GM18951 (cell line): ENCODE results near the gene AGPAT4.

Experiments used
- POLR2A ChIP-seq: IDR thresholded peaks from 4 replicates; pipeline ENCODE4 v1.6.1; 2011; ENCODE audit warnings: mild to moderate bottlenecking; ENCODE audit not compliant: insufficient read length, insufficient read depth; ENCODE audit errors: extremely low read depth
- in situ Hi-C: fragments of 300-500 bp; cut with MboI; formaldehyde crosslinking; loops from one replicate; pipeline ENCODE4 v1.12.0; 2022; ENCODE audit warnings: low sequenced_read_pairs, mixed read lengths, inconsistent platforms; ENCODE audit not compliant: unreplicated experiment

AGPAT4 gene

DNA sequence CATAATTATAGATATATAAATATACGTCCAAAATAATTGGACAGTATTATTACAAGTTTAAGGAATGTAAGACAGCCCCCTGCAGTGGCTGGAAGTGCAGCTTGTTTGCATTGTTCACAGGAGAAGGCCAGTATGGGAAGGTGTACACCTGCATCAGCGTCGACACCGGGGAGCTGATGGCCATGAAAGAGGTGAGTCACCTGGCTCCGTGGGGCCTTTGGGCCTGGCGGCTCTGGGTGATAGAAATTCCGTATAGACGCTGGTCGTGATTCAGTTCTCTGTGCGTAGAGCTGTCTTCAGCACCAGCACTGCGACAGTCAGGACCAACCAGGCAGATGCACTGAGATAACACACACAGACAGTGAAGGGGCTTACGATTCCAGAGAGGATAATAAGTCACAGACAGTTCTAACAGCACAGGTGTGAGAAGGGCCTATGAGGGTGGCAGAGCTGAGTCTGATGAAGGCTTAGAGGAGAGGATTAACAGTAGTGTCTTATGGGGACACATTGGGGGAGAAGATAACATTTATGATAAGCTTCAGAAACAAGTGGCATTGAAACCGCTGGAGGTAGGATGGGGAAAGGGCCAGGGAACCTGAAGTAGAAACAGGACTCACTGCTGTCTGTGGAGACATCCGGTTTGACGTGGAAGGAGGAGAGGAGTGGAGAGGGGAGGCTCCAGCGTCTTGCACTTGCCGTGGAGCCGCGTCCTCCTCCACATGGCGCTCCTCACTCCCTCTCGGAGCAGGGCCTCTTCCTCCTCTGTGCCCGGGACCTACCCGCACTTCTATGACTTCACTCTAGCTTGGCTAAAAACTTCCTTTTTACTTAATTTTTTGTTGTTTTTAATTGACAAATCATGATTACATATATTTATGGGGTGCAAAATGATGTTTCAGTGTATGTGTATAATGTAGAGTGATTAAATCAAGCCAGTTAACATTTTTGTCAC, 165.8 kb downstream of the AGPAT4 start:
- TF ChIP-seq POLR2A: no peak
- in situ Hi-C loops: loop anchor here (25.0 kb wide), 1 partner anchor 371 kb away; no protein-coding TSS in a partner anchor

DNA sequence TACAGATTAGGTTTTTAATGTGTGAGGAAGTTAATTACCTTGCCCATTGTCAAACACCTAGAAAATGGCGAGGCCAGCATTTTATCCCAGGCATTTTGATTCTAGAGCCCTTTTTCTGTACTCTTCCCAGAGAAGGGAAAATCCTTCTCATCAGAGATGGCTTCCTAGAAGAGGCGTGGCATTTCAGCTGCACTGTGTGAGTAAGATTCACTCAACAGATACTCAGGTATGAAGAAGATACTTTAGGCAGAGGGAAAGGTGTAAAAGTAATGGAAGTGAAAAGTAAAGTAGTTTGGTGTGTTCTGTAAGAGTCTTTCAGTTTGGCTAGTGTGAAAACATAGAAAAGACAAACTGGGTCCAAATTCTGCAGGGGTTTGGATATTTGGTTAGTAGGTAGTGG, 168.5 kb downstream of the AGPAT4 start:
- no peak for TF ChIP-seq POLR2A
- in situ Hi-C loops: loop anchor here (25.0 kb wide), 1 partner anchor 368 kb away; no protein-coding TSS in a partner anchor

DNA sequence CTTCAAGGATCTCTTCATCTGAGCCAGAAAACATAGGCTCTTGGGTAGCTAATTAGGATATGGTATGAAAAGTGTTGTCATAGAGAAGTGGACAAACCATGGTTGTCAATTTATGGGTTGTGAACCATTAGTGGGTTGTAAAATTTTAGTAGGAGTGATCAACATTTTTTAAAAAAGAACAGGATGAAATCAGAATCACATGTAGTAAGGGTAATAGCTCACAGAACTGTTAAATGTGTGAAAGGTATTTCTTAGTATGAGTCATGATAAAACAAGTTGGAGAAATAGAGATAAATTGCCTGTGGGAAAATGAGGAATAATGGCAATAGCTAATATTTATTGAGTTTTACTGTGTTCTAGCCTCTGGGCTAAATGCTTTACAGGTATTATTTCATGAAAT, 168.9 kb downstream of the AGPAT4 start:
- no peak for TF ChIP-seq POLR2A
- in situ Hi-C loops: loop anchor here (25.0 kb wide), 1 partner anchor 368 kb away; no protein-coding TSS in a partner anchor

DNA sequence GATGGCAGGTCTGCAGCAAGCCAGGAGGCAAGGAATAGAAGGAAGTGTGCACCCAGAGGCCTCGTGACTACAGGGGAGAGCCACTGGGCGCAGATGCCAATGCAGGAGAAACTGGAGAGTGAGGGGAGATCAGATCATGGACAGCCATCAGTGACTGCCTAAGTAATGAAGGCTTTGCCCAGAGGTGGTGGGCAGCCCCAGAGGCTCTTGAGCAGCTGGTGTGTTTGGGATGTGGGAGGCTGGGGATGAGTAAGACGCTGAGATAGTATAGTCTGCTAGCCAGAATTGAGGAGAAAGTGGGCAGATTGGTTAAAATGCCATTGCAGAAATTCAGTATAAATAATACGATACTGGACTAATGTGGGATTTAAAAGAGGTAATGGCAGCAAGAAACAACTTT, 170.4 kb downstream of the AGPAT4 start:
- TF ChIP-seq POLR2A: no peak
- in situ Hi-C loops: loop anchor here (25.0 kb wide), 1 partner anchor 366 kb away; no protein-coding TSS in a partner anchor

DNA sequence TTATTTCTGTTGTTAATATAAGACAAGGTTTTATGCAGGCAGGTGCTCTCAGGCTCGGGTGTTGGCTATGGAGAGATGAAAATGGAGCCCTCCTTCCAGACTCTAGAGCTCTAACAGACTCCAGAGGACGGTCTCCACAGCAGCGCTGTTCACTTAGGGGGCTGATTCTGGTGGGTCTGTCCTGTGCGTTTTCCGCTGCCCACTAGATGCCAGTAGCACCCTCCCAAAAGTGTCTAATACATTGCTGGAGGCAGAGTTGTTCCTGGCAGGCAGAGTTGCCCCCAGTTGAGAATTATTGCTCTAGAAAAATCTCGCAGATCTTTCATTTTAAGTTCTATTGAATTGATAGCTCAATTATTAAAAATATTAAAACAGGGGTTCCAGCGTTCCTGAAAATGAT, 172.3 kb downstream of the AGPAT4 start:
- no peak for TF ChIP-seq POLR2A
- in situ Hi-C loops: loop anchor here (25.0 kb wide), 1 partner anchor 364 kb away; no protein-coding TSS in a partner anchor

DNA sequence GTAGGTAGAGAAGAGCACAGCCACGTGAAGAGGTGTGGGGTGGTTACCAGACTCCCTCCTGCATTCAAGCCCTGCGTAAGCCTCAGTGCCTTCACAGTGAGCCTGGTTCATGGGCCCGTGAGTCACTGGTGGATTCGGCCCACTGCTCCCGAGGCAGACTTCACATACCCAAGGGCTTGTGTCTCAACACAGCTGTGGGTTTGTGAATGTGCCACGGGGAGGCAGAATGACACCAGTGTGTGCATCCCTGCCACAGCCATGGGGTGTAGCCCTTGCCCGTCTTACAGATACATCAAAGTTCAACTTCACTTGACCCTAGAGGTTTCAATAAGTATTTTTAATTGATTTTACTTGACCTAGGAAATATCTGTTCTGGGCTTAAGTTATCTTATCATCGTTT, 173.8 kb downstream of the AGPAT4 start:
- TF ChIP-seq POLR2A: no peak
- in situ Hi-C loops: loop anchor here (25.0 kb wide), 1 partner anchor 363 kb away; no protein-coding TSS in a partner anchor

DNA sequence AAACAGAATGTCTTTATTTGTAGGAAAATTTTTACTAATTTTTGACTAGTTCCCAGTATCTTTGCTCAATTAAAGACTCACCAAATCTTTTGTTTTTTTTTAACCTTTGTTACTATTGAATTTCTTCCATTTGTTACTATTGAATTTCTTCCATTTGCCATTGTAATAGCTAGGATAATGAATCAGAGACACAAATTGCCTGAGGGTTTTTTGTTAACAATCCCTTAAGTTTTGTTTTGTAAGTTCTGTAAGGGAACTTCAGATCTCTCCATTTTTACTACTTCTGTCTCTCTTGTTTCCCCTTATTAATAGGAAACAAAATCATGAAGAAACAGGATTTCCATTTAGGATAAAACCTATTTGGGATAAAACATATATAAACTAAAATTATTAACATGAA, 177.9 kb downstream of the AGPAT4 start:
- in situ Hi-C loops: no loop called here
- no peak for TF ChIP-seq POLR2A

DNA sequence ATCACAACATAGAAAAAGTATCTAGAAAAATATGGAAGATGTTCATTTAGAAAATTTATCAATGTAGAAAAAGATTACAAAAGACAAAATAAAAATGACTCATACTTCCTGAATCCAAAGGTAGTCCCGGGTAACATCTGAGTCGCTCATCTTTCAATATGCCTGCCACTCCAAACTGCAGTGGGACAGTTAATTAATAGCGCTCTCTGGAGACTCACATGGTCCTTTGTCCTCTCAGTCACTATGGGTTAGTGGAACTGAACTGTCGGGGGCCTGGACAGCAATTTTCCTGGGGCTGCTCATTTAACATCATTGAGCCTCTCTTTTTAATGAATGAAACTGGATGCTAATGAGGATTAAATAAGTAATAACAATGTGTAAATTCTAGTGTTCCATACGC, 178.9 kb downstream of the AGPAT4 start:
- TF ChIP-seq POLR2A: no peak
- in situ Hi-C loops: no loop called here

DNA sequence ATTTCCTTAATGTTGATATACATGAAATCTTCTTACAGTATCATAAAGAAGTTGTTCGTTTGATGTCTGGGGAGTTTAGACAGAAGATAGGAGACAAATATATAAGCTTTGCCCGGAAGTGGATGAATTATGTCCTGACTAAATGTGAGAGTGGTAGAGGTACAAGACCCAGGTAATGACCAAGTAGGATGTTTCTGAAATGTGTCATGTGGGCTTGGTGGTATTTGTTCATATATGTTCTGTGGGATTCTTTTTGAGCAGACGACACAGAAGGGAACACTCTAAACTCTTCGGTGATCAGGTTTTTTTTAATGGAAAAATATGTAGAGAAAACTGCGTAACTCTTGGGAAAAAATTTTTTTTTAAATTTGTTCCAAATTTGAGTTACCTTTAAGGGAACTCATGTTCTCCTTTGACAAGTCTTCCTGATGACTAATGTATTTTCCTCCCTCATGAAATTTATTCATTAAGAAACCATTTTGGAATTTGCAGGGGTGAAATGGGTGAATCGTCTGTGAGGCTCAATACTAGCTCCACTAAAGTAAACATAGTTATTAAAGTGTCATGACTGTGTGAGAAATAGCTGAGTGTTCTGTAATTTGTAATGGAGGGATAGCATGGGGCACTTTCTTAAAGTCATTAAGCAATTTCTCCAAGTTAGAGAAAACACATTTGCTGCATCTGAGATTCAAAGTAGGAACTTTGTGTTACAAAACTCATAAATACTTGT, 181.7 kb downstream of the AGPAT4 start:
- in situ Hi-C loops: no loop called here
- TF ChIP-seq POLR2A: no peak

DNA sequence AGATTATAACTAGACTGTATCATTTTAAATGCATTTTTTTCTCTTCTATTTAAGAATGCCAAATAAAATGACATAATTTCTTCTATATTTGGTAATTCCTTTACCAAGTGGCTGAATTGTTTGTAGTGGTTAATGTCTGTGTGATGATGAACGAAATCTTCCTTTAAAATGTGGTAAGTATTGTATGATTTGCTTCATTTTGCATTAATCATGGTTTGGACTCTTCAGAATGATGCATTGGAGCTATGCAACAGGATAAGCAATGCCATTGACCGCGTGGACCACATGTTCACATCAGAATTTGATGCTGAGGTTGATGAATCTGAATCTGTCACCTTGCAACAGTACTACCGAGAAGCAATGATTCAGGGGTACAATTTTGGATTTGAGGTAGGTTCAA, 182.7 kb downstream of the AGPAT4 start:
- TF ChIP-seq POLR2A: no peak
- in situ Hi-C loops: no loop called here

DNA sequence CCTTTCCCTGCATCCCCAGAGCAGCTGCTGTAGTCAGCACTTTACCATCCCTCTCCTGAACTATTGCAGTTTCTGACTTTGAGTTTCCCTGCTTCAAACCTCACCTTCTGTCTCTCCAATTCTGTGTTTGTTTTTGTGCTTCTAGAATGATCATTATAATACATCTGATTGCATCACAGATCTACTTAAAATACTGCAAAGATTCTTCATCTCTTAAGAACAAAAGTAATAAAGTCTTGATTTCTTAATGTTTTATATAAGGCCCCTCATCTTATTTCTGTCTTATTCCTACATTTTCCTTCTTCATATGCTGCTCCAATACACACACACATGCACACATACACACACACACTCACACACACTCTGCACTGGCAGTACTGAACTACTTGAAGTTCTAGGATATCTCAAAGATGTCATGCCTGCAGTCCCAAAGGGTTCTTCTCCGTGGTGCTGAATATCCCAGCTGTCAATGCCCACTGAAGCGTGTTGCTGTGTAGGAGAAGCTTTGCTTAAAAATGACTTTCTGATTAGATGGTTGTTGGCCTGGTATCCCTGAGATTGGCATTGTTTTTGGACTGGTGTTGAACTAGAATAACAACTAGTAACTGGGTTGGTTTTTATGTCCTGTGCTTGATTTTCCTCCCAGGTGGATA, 185.1 kb downstream of the AGPAT4 start:
- no peak for TF ChIP-seq POLR2A
- in situ Hi-C loops: no loop called here

DNA sequence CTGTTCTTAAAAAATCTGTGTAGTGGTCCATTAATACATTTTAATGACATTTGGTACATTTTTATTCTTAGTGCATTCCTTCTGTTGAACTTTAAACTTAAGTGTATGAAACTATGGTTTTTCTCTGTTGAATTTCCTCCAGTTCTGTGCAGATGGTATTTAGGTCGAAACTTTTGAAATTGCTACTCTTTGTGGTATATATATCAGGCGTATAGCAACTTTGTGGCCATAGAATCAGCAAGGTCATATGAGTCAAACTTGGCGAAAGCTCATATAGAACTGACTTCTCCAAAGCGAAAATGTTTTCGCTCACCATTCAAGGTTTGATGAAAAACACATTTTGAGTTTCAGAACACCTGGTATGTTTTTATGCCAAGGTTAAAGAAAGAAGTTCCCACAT, 188.6 kb downstream of the AGPAT4 start:
- TF ChIP-seq POLR2A: no peak
- in situ Hi-C loops: no loop called here

DNA sequence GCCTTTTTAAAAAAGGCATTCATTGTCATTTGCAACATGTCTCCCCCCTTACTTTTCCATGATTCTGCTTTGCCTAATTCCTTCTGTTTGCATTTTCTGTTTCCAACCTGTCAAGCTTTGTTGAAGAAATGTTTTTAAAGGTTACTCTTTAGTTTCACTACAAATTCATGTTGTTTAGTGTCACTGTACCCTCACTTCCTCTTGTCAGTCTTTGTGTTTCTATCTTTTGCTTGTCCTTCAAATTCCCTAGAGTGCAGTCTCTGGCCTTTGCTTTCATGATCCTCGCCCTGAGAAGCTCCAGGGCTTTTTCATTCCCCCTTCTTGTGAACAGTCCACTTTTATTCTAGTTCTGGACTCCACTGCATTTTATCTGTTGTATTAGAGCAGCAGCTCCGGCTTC, 191.6 kb downstream of the AGPAT4 start:
- in situ Hi-C loops: no loop called here
- no peak for TF ChIP-seq POLR2A
